NCI-H146 treated with DMSO at 0.1 percent for 48 hours (cell line): ENCODE data around the gene SCAF11.

Experiments
- DNase-seq: peaks from one replicate; lab custom pipeline; 2025; ENCODE audit not compliant: unreplicated experiment; lab: John Stamatoyannopoulos, UW

Gene SCAF11

GRCh38 chr12:45986641-45987339 lies 3.6 kb downstream of the SCAF11 start:
- no peak for DNase-seq

- DNase-seq, result no peak
Measured at GRCh38 chr12:45981075-45981837, 9.1 kb downstream of the SCAF11 start.

DNA sequence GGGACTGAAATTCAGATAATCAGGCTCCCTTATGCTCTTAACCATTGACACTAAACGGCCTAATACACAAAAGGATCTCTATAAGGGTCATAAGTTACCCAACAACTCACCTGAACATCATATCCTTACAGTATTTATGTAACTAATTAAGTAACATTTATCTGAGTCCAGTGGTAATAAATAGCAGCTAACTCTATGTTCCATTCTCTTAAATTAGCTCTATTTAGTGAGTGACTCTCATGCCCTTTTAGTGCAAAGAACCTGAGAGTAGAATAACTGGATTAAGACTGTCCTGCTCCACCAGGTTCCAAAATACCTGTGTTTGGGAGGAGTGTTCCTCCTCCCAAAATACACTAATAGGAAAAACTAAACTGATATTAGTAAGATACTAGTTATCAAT lies 9.8 kb downstream of the SCAF11 start:
- no peak for DNase-seq

- no peak for DNase-seq
Measured at GRCh38 chr12:45978108-45978507, 12.3 kb downstream of the SCAF11 start.

DNA sequence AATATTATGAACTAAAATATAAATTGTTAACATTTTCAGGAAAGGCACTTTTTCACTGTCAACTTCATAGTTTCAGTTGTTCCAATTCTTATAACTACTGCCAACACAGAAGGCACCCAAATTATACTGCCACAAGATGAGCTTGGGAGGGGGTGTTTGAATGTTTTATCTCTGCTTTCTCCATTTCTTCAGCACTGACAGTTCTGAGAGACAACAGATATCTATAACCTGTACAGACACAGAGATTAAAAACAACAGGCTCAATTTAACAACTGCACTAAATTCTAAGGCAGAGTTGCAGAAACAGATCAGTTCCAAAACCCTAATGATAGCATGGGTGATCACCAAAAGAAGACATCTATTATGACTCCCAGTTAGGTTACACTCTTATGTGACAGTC lies 12.8 kb downstream of the SCAF11 start:
- no peak for DNase-seq

- no peak for DNase-seq
Measured at GRCh38 chr12:45975506-45975905, 14.9 kb downstream of the SCAF11 start.

DNA sequence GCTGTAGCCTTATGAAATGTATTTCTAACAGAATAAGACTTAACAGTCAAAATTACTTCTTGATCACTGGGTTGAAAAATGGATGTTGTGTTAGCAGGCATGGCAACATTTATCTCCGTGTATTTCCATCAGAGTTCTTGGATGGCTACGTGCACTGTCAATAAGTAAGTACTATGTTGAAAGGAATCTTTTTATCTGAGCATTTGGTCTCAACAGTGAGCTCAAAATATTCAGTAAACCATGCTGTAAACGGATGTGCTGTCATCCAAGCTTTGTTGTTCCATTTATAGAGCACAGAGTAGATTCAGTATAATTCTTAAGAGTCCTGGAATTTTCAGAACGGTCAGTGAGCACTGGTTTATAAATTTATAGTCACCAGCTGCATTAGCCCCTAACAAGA lies 15.5 kb downstream of the SCAF11 start:
- DNase-seq, result no peak

- DNase-seq, result no peak
Measured at GRCh38 chr12:45974171-45974719, 16.1 kb downstream of the SCAF11 start.

DNA sequence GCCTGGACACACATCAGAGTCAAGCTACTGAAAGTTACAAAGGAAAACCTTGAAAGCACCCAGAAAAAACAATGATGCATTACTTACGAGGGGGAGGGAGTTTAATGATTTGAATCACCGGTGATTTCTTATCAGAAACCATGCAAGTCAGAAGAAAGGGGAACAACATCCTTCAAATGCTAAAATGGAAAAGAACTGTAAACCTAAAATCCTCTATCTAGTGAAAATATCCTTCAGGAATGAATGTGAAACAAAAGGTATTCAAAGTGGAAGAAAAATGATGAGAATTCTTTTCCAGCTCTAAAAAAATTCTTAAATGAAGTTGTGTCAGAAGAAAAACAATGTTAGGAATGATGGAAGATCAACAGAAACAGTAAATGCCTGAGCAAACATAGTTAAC lies 16.8 kb downstream of the SCAF11 start:
- no peak for DNase-seq

GRCh38 chr12:45970391-45970790 lies 20.0 kb downstream of the SCAF11 start:
- no peak for DNase-seq

GRCh38 chr12:45969084-45969483 lies 21.3 kb downstream of the SCAF11 start:
- DNase-seq, result no peak

GRCh38 chr12:45966486-45966885 lies 23.9 kb downstream of the SCAF11 start:
- DNase-seq, result no peak

GRCh38 chr12:45962553-45963325 lies 27.6 kb downstream of the SCAF11 start:
- no peak for DNase-seq

DNA sequence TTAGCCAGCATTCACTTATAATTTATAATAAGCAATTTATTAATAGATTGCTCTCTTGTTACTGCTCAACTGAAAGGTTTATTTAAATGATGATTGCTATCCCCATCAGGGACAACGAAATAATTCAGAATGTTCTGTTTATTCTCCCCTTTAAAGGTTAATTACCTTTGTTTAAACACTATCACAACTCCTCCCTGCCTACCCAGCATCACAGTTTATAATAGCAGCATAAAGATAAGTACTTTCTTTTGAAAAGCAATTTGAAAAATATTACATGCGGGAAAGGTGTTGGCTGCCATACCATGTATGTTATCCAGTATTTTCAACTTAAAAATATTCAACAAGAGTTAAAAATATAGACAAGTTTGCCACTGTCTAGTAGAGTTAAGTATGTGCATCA lies 30.6 kb downstream of the SCAF11 start:
- no peak for DNase-seq

GRCh38 chr12:45959025-45959424 lies 31.3 kb downstream of the SCAF11 start:
- DNase-seq, result no peak

- no peak for DNase-seq
Measured at GRCh38 chr12:45948546-45948945, 41.8 kb downstream of the SCAF11 start.

DNA sequence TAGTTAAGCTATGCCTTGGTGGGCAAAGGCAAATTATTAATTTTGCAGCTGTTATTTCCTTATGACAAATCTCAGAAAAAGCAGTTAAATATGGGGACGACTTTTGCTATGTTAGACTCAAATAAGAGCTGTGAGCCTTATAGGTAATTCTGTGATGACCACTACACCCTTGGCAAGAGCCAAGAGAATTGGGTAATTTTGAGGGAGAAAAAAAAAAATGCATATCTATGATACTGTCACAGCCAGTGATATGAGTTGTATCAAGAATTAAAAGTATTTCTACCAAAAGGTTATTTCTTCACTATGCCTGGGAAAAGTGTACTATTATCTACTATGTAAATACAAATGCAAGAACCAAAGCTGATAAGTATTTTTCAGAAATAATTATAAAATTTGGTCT lies 43.9 kb downstream of the SCAF11 start:
- DNase-seq, result no peak

DNA sequence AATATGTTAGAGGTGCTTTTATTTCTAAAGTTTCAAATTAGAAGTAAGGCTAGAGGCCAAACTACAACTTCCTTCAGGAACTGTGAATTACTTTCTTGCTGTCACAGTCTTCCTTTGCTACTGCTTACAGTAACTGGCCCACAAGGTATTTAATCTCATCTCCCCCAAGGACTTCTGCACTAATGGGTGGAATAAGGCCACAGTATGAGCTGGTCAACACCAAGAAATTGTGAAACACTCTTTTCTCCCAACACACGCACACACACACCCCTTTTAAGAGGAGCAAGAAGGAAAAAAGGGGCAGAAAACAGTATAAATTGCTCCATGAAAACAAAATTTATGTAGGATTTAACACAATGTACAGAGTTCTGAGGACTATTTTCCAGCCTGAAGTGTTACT lies 45.6 kb downstream of the SCAF11 start:
- DNase-seq, result no peak

DNA sequence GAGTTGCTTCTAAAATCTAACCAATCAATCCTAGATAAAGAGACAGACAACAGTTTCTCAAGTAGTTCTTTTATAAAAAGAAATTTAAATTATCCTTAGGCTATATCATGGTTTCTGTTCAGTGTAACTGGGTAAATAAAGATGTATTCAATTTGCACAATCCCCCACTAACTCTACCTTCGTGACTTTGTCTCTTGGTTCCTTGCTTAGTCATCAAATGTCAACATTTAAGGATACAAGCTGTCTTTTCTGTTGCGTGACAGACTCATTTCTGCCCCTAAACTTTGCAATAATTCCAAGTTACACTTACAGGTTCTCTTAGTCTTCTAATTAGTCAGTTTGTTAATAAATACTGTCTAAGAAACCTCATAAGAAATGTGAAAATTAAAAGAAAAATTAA lies 50.6 kb downstream of the SCAF11 start:
- no peak for DNase-seq

DNA sequence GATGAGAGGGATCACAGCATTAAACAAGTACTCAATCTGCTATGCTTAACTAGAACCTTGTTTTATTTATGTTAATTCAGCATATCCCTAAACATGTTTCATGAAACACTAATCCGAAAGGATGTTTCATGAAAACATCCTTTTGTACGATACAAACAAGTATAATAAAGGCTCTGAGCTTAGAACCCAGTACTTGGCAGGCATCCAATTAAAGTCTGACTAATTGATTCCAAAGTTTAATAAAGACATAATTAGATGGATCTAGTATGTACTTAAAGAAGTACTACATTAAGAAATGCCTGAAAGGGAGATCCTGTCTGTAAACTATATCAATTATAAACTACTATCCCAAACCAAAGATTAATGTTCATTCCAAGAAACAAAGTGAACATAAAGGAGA lies 51.8 kb downstream of the SCAF11 start:
- DNase-seq, result no peak

DNA sequence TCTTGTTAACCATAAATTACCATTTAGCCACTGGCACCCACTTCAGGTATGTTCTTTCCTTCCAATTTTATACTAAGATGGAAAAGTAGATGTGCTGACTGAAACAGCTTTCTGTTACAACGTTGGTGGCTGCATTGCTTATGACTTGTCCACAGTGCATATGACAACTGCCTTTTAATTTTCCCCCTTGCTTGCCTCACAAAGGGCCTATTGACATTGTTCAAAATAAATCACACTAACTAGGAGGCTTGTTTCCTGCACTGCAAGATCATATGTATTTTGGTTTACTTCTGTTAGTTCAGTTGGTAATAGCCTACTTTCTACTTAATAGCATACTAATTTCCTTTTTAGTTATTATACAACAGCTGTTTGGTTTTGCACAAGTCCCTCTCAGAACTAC lies 55.4 kb downstream of the SCAF11 start:
- DNase-seq, result no peak

DNA sequence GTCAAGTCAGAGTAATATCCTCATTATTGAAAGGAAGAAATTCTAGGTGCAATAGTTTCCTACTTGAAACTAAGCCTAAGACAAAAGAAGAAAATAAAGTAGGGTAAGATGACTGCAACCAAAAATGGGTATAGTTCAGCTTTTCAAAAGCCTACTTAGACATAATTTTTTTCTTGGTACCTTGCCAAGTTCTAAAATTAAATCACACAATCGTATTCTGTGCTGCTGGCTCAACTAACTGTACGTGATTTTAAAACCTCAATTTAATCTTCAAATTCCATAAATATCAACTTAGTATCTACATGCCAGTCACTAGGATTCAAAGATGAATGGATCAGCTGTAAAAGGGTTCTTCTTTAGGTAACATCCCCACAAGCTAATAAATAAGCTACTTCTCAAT lies 56.9 kb downstream of the SCAF11 start:
- no peak for DNase-seq
